A549 treated with Mapracorat at 1 μM for 4 hours (cell line): ENCODE results near the gene PDSS2. TPM values are rescaled to one million over a fixed set of nuclear protein-coding genes. Genes with fewer than 3 reads are reported as not detected.

Source experiments
- total RNA-seq: library from RNA; stranded (reverse); fragments of 200-300 nt; extraction: Qiagen RNA extraction; gene quantifications from 5 replicates; pipeline ENCODE4 v1.2.3, GENCODE V29; 2022

The PDSS2 gene
- total RNA-seq: 4.9 to 5.7 TPM (median 5.1 TPM) in 5 replicates

GRCh38 chr6:107459283-107460082, at the start of gene PDSS2:
PDSS2 (minus strand) TSS chr6:107459564; CDS start chr6:107459285, 279 bp downstream.

GRCh38 chr6:107489636-107490565, 30.5 kb upstream of the PDSS2 start, which contains the start of gene SOBP:
SOBP (plus strand) TSS chr6:107490117; CDS start chr6:107490617, 500 bp downstream.

GRCh38 chr6:107114926-107115694, 344.3 kb downstream of the PDSS2 start, which contains the start of gene BEND3:
BEND3 (minus strand) TSS chr6:107115515; CDS start chr6:107099285, 16,230 bp downstream.

Other genes starting within 250 kb of the PDSS2 start
- gene SOBP, start 30.6 kb upstream of the PDSS2 start, total RNA-seq: 0.65 to 1.4 TPM (median 0.90 TPM) in 5 replicates